ENCODE measurements around the gene ARL4D.
A peak's percentile ranks its signal among the peaks of the same experiment; 100 is the strongest.

Gene ARL4D

DNA sequence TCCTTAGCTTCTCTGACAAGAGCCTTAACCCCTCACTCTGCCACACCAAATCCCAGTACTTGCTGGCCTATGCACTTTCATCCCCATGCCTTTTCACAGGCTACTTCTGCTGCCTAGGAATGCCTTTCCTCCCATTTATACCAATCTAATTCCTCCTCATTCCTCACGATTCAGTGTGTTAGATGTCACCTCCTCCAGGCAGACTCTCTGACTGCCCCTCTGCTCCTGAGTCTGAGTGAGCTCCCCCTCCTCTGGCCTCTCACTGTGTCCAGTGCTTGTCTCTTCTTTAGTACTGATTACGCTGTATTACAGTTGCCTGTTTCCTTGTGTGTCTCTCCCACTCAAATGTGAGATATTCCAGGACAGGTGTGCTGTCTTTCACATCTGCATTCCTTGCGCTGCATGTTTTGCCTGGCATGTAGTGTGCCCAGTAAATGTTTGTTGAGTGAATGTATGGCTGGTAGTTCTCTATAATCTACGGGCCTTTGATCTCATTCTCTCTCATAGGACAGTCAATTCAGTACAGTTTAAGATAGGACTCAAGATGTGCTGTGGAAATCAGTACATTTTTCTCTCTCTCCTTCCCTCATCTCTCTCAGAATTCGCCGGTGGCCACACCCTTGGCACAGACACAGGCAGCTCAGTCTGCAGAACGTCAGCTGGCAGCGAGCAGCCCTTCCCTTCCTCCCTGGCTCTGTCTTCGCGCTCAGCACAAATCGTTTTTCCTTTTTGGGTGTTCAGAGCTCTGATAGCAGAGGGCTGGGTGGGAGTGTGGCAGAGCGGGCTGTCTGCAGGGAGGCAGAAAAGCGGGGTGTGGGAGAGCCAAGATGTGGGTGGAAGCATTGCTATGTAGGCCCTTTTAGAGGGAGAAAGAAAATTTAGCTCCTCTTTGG, 18.5 kb downstream of the ARL4D start:
- H3K27ac ChIP-seq (ENCODE audit: extremely low read depth, low read depth, low read length), result no peak overlapping the region
- POLR2A ChIA-PET, result interaction anchor here (2.9 kb wide), 1 partner anchor 18 kb away, joined by 16 read pairs; the partner anchor contains the start of gene ARL4D
- H3K4me3 ChIP-seq (ENCODE audit: low read depth, low read length), result no peak overlapping the region

GRCh38 chr17:43418441-43419374, 19.9 kb downstream of the ARL4D start:
- POLR2A ChIA-PET, result interaction anchor here (1.0 to 2.0 kb wide), 6 partner anchors 8 to 51 kb away, joined by 3 to 11 read pairs (median 4); partner anchors contain the start of gene ARL4D
- H3K4me3 ChIP-seq (ENCODE audit: low read depth, low read length), result no peak overlapping the region
- CTCF ChIA-PET, result interaction anchor here (0.8 to 2.9 kb wide), 6 partner anchors 12 to 65 kb away, joined by 3 to 12 read pairs (median 3); partner anchors contain the start of gene DHX8
- TF ChIP-seq ZNF624 (tag by site-specific recombination; IDR thresholded peaks at IDR 0.05), result no peak
- TF ChIP-seq ZBTB20 (tag by site-specific recombination; IDR thresholded peaks at IDR 0.05), result no peak
- TF ChIP-seq SCRT2 (tag by site-specific recombination; IDR thresholded peaks at IDR 0.05), result no peak
- TF ChIP-seq, protein P1, sequence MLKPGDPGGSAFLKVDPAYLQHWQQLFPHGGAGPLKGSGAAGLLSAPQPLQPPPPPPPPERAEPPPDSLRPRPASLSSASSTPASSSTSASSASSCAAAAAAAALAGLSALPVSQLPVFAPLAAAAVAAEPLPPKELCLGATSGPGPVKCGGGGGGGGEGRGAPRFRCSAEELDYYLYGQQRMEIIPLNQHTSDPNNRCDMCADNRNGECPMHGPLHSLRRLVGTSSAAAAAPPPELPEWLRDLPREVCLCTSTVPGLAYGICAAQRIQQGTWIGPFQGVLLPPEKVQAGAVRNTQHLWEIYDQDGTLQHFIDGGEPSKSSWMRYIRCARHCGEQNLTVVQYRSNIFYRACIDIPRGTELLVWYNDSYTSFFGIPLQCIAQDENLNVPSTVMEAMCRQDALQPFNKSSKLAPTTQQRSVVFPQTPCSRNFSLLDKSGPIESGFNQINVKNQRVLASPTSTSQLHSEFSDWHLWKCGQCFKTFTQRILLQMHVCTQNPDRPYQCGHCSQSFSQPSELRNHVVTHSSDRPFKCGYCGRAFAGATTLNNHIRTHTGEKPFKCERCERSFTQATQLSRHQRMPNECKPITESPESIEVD (tag by site-specific recombination; IDR thresholded peaks at IDR 0.05), result no peak
- TF ChIP-seq ZNF658 (tag by site-specific recombination; IDR thresholded peaks at IDR 0.05), result no peak
- no peak for TF ChIP-seq ZNF639 (tag by site-specific recombination; IDR thresholded peaks at IDR 0.05)
- no peak for TF ChIP-seq ZNF488 (tag by site-specific recombination; IDR thresholded peaks at IDR 0.05)

More for the DNA sequence above, 18.5 kb downstream of the ARL4D start:
- Histone ChIP-seq H3K9me3 (ENCODE audit: control insufficient read depth, insufficient read depth, low read depth, low read length) (no peaks in the 10 kb centered on the region), H3K4me1 (ENCODE audit: control insufficient read depth, insufficient read depth, low read length) (no peaks in the 10 kb centered on the region), H3K36me3 (ENCODE audit: control insufficient read depth in 2 of 2, insufficient read depth in 1 of 2, low read length in 2 of 2) (no peaks in the 10 kb centered on the region)
- TF ChIP-seq ZNF202 (tag by site-specific recombination; IDR thresholded peaks at IDR 0.05; ENCODE audit: borderline replicate concordance) (no peak), SP2 (tag by site-specific recombination; IDR thresholded peaks at IDR 0.05) (no peak), ZNF626 (tag by site-specific recombination; IDR thresholded peaks at IDR 0.05) (no peak), ZBTB7A (tag by site-specific recombination; IDR thresholded peaks at IDR 0.05; ENCODE audit: low read depth) (no peak), ZFP37 (tag by site-specific recombination; IDR thresholded peaks at IDR 0.05) (no peak), SP7 (tag by site-specific recombination; IDR thresholded peaks at IDR 0.05) (no peak), ZNF600 (tag by site-specific recombination; IDR thresholded peaks at IDR 0.05) (no peak), ZFHX2 (tag by site-specific recombination; conservative IDR thresholded peaks at IDR 0.05) (peak; percentile 86), OVOL3 (tag by site-specific recombination; IDR thresholded peaks at IDR 0.05) (no peak), SETDB1 (IDR thresholded peaks at IDR 0.05; ENCODE audit: insufficient read length, low read length) (no peak), EGR2 (tag by site-specific recombination; IDR thresholded peaks at IDR 0.05; ENCODE audit: low read depth) (peak; percentile 76), PRDM10 (tag by site-specific recombination; IDR thresholded peaks at IDR 0.05) (0 out of 2 replicates have a peak, but pooled peaks have one; percentile 19)
- TF ChIP-seq, protein P2, sequence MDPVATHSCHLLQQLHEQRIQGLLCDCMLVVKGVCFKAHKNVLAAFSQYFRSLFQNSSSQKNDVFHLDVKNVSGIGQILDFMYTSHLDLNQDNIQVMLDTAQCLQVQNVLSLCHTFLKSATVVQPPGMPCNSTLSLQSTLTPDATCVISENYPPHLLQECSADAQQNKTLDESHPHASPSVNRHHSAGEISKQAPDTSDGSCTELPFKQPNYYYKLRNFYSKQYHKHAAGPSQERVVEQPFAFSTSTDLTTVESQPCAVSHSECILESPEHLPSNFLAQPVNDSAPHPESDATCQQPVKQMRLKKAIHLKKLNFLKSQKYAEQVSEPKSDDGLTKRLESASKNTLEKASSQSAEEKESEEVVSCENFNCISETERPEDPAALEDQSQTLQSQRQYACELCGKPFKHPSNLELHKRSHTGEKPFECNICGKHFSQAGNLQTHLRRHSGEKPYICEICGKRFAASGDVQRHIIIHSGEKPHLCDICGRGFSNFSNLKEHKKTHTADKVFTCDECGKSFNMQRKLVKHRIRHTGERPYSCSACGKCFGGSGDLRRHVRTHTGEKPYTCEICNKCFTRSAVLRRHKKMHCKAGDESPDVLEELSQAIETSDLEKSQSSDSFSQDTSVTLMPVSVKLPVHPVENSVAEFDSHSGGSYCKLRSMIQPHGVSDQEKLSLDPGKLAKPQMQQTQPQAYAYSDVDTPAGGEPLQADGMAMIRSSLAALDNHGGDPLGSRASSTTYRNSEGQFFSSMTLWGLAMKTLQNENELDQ (tag by site-specific recombination; IDR thresholded peaks at IDR 0.05; ENCODE audit: low read depth), result no peak
- CTCF ChIA-PET, result interaction anchor here (0.5 to 2.9 kb wide), 6 partner anchors 20 to 463 kb away, joined by 3 to 12 read pairs (median 5); partner anchors contain the start of gene DHX8

More at GRCh38 chr17:43418441-43419374, 19.9 kb downstream of the ARL4D start:
- Histone ChIP-seq H3K36me3 (ENCODE audit: control insufficient read depth in 2 of 2, insufficient read depth in 1 of 2, low read length in 2 of 2) (no peaks in the 10 kb centered on the region), H3K4me1 (ENCODE audit: control insufficient read depth, insufficient read depth, low read length) (no peaks in the 10 kb centered on the region), H3K9me3 (ENCODE audit: control insufficient read depth, insufficient read depth, low read depth, low read length) (no peaks in the 10 kb centered on the region), H3K27ac (ENCODE audit: extremely low read depth, low read depth, low read length) (no peak overlapping the region)

Measured in HEK293 (cell line).